Jurkat, Clone E6-1 (cell line): ENCODE measurements around the gene GNGT1.

ENCODE experiments used
- DNase-seq: peaks from one replicate; pipeline ENCODE4 v3.0.0-alpha.2; 2011; ENCODE audit warnings: low read depth, low spot score
- H3K4me3 ChIP-seq: 2 replicates; pipeline ENCODE4 v1.5.1; 2011; ENCODE audit warnings: mild to moderate bottlenecking, low read length, control low read depth, moderate library complexity

The GNGT1 gene

GRCh38 chr7:93927585-93927984 lies 21.2 kb downstream of the GNGT1 start:
- H3K4me3 ChIP-seq: no peak overlapping the region
- no peak for DNase-seq

GRCh38 chr7:93931655-93932054 lies 25.3 kb downstream of the GNGT1 start:
- H3K4me3 ChIP-seq: no peak overlapping the region
- no peak for DNase-seq

GRCh38 chr7:93933156-93933555 lies 26.8 kb downstream of the GNGT1 start:
- H3K4me3 ChIP-seq: no peak overlapping the region
- no peak for DNase-seq

- no peak for DNase-seq
- no peak overlapping the region for H3K4me3 ChIP-seq
Observed at GRCh38 chr7:93935102-93935501, 28.7 kb downstream of the GNGT1 start.

GRCh38 chr7:93937818-93938217 lies 31.5 kb downstream of the GNGT1 start:
- no peak overlapping the region for H3K4me3 ChIP-seq
- no peak for DNase-seq

GRCh38 chr7:93938293-93938692 lies 31.9 kb downstream of the GNGT1 start:
- DNase-seq: no peak
- no peak overlapping the region for H3K4me3 ChIP-seq

GRCh38 chr7:93941945-93942344 lies 35.6 kb downstream of the GNGT1 start:
- no peak for DNase-seq
- H3K4me3 ChIP-seq: no peak overlapping the region

- no peak for DNase-seq
- H3K4me3 ChIP-seq: no peak overlapping the region
Observed at GRCh38 chr7:93943816-93944540, 37.6 kb downstream of the GNGT1 start.

- no peak for DNase-seq
- H3K4me3 ChIP-seq: no peak overlapping the region
Observed at GRCh38 chr7:93944673-93945072, 38.3 kb downstream of the GNGT1 start.

GRCh38 chr7:93945083-93945482 lies 38.7 kb downstream of the GNGT1 start:
- no peak overlapping the region for H3K4me3 ChIP-seq
- DNase-seq: no peak

- DNase-seq: no peak
- H3K4me3 ChIP-seq: no peak overlapping the region
Observed at GRCh38 chr7:93945756-93946535, 39.6 kb downstream of the GNGT1 start.

GRCh38 chr7:93948106-93948505 lies 41.7 kb downstream of the GNGT1 start:
- H3K4me3 ChIP-seq: no peak overlapping the region
- DNase-seq: no peak

GRCh38 chr7:93948873-93949272 lies 42.5 kb downstream of the GNGT1 start:
- H3K4me3 ChIP-seq: no peak overlapping the region
- DNase-seq: no peak

- H3K4me3 ChIP-seq: no peak overlapping the region
- DNase-seq: no peak
Observed at GRCh38 chr7:93949423-93949822, 43.1 kb downstream of the GNGT1 start.

- DNase-seq: no peak
- H3K4me3 ChIP-seq: no peak overlapping the region
Observed at GRCh38 chr7:93955304-93955703, 48.9 kb downstream of the GNGT1 start.

- DNase-seq: no peak
- no peak overlapping the region for H3K4me3 ChIP-seq
Observed at GRCh38 chr7:93957767-93958166, 51.4 kb downstream of the GNGT1 start.

GRCh38 chr7:93958216-93958615 lies 51.8 kb downstream of the GNGT1 start:
- H3K4me3 ChIP-seq: no peak overlapping the region
- no peak for DNase-seq

GRCh38 chr7:93958651-93959050 lies 52.3 kb downstream of the GNGT1 start:
- no peak overlapping the region for H3K4me3 ChIP-seq
- no peak for DNase-seq
